Hippocampal formation (tissue), 2 donors: Measurements from ENCODE around the gene DUS4L.
A peak's percentile ranks its signal among the peaks of the same experiment; 100 is the strongest.
"Not testable (repeated sequence)": the region's sequence is repeated elsewhere in the genome, so short reads cannot be mapped to it uniquely, and the experiment has no call there.

Experiments used
- DNase-seq, 2 donors: peaks; one replicate each; lab custom pipeline; 2025; lab: John Stamatoyannopoulos, UW

Gene DUS4L

GRCh38 chr7:107563775-107564552 lies at the start of gene DUS4L, which contains the start of gene COG5:
DUS4L (plus strand) TSS chr7:107563971; CDS start chr7:107567071, 3,100 bp downstream.
COG5 (minus strand) TSS chr7:107563920; CDS start chr7:107563896, 24 bp downstream.
- DNase-seq: peak; percentile 60 to 83

- DNase-seq: no peak
Measured at GRCh38 chr7:107526672-107527071, 37.1 kb upstream of the DUS4L start.

- DNase-seq: no peak
Measured at GRCh38 chr7:107527196-107527595, 36.6 kb upstream of the DUS4L start.

GRCh38 chr7:107528461-107528860 lies 35.3 kb upstream of the DUS4L start:
- no peak for DNase-seq

- DNase-seq: no peak
Measured at GRCh38 chr7:107530751-107531150, 33.0 kb upstream of the DUS4L start.

GRCh38 chr7:107534139-107534538 lies 29.6 kb upstream of the DUS4L start:
- no peak for DNase-seq

GRCh38 chr7:107537228-107537627 lies 26.5 kb upstream of the DUS4L start:
- not testable (repeated sequence) for DNase-seq

- DNase-seq: no peak
Measured at GRCh38 chr7:107538001-107538400, 25.8 kb upstream of the DUS4L start.

- no peak for DNase-seq
Measured at GRCh38 chr7:107543338-107543993, 20.3 kb upstream of the DUS4L start.

GRCh38 chr7:107544848-107545591 lies 18.8 kb upstream of the DUS4L start:
- no peak for DNase-seq

GRCh38 chr7:107551936-107552335 lies 11.8 kb upstream of the DUS4L start:
- no peak for DNase-seq

- no peak for DNase-seq
Measured at GRCh38 chr7:107555893-107556292, 7.9 kb upstream of the DUS4L start.

GRCh38 chr7:107559864-107560263 lies 3.9 kb upstream of the DUS4L start:
- no peak for DNase-seq

- DNase-seq: no peak
Measured at GRCh38 chr7:107560898-107561516, 2.8 kb upstream of the DUS4L start.

- no peak for DNase-seq
Measured at GRCh38 chr7:107563081-107563774, 543 bp upstream of the DUS4L start.

GRCh38 chr7:107564553-107565298 lies 955 bp downstream of the DUS4L start:
- no peak for DNase-seq

- no peak for DNase-seq
Measured at GRCh38 chr7:107570298-107570697, 6.5 kb downstream of the DUS4L start.

GRCh38 chr7:107573537-107573936 lies 9.8 kb downstream of the DUS4L start:
- DNase-seq: no peak

- DNase-seq: no peak
Measured at GRCh38 chr7:107579554-107579884, 15.7 kb downstream of the DUS4L start.

- peak; percentile 73 to 79 for DNase-seq
Measured at GRCh38 chr7:107579885-107580715, 16.3 kb downstream of the DUS4L start, which contains the start of gene BCAP29. BCAP29 (plus strand) TSS chr7:107580246; CDS start chr7:107580773, 527 bp downstream.
